C4-2B (cell line): ENCODE measurements around the gene SPRR3.

Experiments used
- CTCF ChIP-seq: fragments of 450-650 bp; conservative IDR thresholded peaks from 2 replicates; pipeline ENCODE4 v1.5.1; 2017; ENCODE audit warnings: mild to moderate bottlenecking
- ZFX ChIP-seq: fragments of 450-650 bp; IDR thresholded peaks from 2 replicates; pipeline ENCODE4 v1.6.1; 2017

DNA sequence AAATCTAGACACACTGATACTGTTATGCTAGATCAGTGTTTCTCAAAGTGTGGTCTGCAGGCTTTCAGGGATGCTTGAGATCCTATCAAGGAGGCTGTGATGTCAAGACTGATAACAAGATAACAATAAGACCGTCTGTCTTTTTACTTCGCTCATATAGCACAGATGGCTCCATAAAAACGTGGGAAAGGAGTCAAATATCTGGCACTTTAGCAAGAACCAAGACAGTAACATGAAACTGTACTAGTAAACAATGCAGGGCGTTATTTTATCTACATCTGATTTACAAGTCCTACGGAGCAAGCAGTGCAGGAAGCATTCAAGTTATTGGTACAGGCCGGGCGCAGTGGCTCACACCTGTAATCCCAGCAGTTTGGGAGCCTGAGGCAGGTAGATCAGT is 3.6 kb upstream of the SPRR3 start:
- TF ChIP-seq CTCF (no peak), ZFX (no peak)
